ENCODE results near the gene NAMPT.

- TF ChIP-seq CTCF (IDR thresholded peaks at IDR 0.05) (no peak), SIN3A (IDR thresholded peaks at IDR 0.05; ENCODE audit: borderline replicate concordance, insufficient read depth, low read depth, low read length) (no peak)
These were observed 40.9 kb downstream of the NAMPT start for GRCh38 chr7:106243893-106244292.
